HuH-7 (cell line): Measurements from ENCODE around the gene MRPS30.
"Not testable (repeated sequence)": the region's sequence is repeated elsewhere in the genome, so short reads cannot be mapped to it uniquely, and the experiment has no call there.

Experiments
- DNase-seq: peaks from one replicate; pipeline ENCODE4 v3.0.0; 2011; ENCODE audit warnings: low spot score

The MRPS30 gene

GRCh38 chr5:44808435-44809214 is at the start of gene MRPS30:
TSS of gene MRPS30 (plus strand) at chr5:44808947. CDS start at chr5:44808963, 16 bp downstream.
- peak; percentile 94 for DNase-seq

GRCh38 chr5:44769200-44769876 is 39.4 kb upstream of the MRPS30 start:
- DNase-seq, result no peak

- DNase-seq, result no peak
Measured at GRCh38 chr5:44769877-44770209, 38.9 kb upstream of the MRPS30 start.

- no peak for DNase-seq
Measured at GRCh38 chr5:44770780-44771717, 37.7 kb upstream of the MRPS30 start.

- not testable (repeated sequence) for DNase-seq
Measured at GRCh38 chr5:44772397-44772796, 36.4 kb upstream of the MRPS30 start.

GRCh38 chr5:44774279-44774880 is 34.4 kb upstream of the MRPS30 start:
- peak; percentile 8 for DNase-seq

GRCh38 chr5:44779167-44779566 is 29.6 kb upstream of the MRPS30 start:
- no peak for DNase-seq

GRCh38 chr5:44783634-44784315 is 25.0 kb upstream of the MRPS30 start:
- DNase-seq, result no peak

- no peak for DNase-seq
Measured at GRCh38 chr5:44787731-44788130, 21.0 kb upstream of the MRPS30 start.

- DNase-seq, result not testable (repeated sequence)
Measured at GRCh38 chr5:44789372-44789995, 19.3 kb upstream of the MRPS30 start.

GRCh38 chr5:44792031-44792673 is 16.6 kb upstream of the MRPS30 start:
- DNase-seq, result not testable (repeated sequence)

- no peak for DNase-seq
Measured at GRCh38 chr5:44794371-44794770, 14.4 kb upstream of the MRPS30 start.

GRCh38 chr5:44795496-44795895 is 13.3 kb upstream of the MRPS30 start:
- no peak for DNase-seq

- DNase-seq, result no peak
Measured at GRCh38 chr5:44797841-44798240, 10.9 kb upstream of the MRPS30 start.

- DNase-seq, result no peak
Measured at GRCh38 chr5:44801992-44802391, 6.8 kb upstream of the MRPS30 start.

- no peak for DNase-seq
Measured at GRCh38 chr5:44806608-44807007, 2.1 kb upstream of the MRPS30 start.

GRCh38 chr5:44807269-44807668 is 1.5 kb upstream of the MRPS30 start:
- no peak for DNase-seq

- DNase-seq, result peak; percentile 41
Measured at GRCh38 chr5:44809215-44809955, 638 bp downstream of the MRPS30 start.

GRCh38 chr5:44809956-44810420 is 1.2 kb downstream of the MRPS30 start:
- no peak for DNase-seq

GRCh38 chr5:44814761-44815160 is 6.0 kb downstream of the MRPS30 start:
- no peak for DNase-seq
